Measurements from ENCODE around the gene DDX56. TPM values are rescaled to one million over a fixed set of nuclear protein-coding genes. Genes with fewer than 3 reads are reported as not detected.

DDX56 gene
- total and polyA plus RNA-seq, 7 donors, result 38.1 to 85.8 (median 56.3) TPM

GRCh38 chr7:44522315-44522714 is 51.4 kb downstream of the DDX56 start:
- peaks cover 16% of the 10 kb centered on the region for H3K9me3 ChIP-seq
- H3K4me1 ChIP-seq, result no peaks in the 10 kb centered on the region
- no peak overlapping the region for H3K4me3 ChIP-seq
- no peak for TF ChIP-seq CTCF (IDR thresholded peaks at IDR 0.05)
- no peak overlapping the region for H3K27ac ChIP-seq
- DNase-seq (no peak), ATAC-seq (no peak)
- intact Hi-C loops (cut with DNase I), result no loop called here
- H3K27me3 ChIP-seq (ENCODE audit: insufficient read depth in 3 of 3, low read length in 2 of 3), result no peaks in the 10 kb centered on the region
- H3K36me3 ChIP-seq (ENCODE audit: insufficient read depth in 1 of 2, low read depth in 1 of 2), result no peaks in the 10 kb centered on the region
- 84 to 91% (median 86%) methylated on average over 3 of the region's 3 CpGs for WGBS, 3 donors

- H3K9me3 ChIP-seq, result peaks cover 11% of the 10 kb centered on the region
- no peak for TF ChIP-seq CTCF (IDR thresholded peaks at IDR 0.05)
- no peaks in the 10 kb centered on the region for H3K36me3 ChIP-seq (ENCODE audit: insufficient read depth in 1 of 2, low read depth in 1 of 2)
- ATAC-seq (no peak), DNase-seq (no peak)
- H3K4me1 ChIP-seq, result no peaks in the 10 kb centered on the region
- H3K27ac ChIP-seq, result no peak overlapping the region
- no peak overlapping the region for H3K4me3 ChIP-seq
- intact Hi-C loops (cut with DNase I), result no loop called here
- no peaks in the 10 kb centered on the region for H3K27me3 ChIP-seq (ENCODE audit: insufficient read depth in 3 of 3, low read length in 2 of 3)
- WGBS, 3 donors, result 83 to 87% (median 85%) methylated on average over 15 of the region's 15 CpGs
Observed at GRCh38 chr7:44521347-44522095, 52.2 kb downstream of the DDX56 start.

DNA sequence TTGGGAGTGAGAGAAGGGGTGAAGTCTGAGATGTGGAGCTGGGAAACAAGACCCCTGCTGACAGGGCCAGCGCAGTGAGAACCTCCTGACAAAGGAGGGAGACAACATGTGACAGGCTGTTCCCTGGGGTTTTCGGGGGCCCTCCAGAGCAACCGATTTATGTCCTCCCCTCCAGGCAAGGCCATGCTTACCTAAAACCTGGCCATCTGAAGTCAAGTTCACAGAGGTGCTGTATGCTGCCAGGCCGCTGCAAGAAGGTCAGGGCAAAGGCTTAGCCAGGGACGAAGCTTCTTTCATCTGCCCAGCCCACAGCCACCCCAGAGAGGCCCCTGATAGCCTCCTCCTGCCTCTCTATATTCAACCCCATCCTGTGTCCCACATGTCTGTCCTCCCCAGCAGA is 53.1 kb downstream of the DDX56 start:
- Histone ChIP-seq H3K4me1 (no peaks in the 10 kb centered on the region), H3K27me3 (ENCODE audit: insufficient read depth in 3 of 3, low read length in 2 of 3) (no peaks in the 10 kb centered on the region), H3K36me3 (ENCODE audit: insufficient read depth in 1 of 2, low read depth in 1 of 2) (no peaks in the 10 kb centered on the region), H3K27ac (no peak overlapping the region), H3K9me3 (peaks cover 5% of the 10 kb centered on the region), H3K4me3 (no peak overlapping the region)
- no peak for ATAC-seq
- 84 to 91% (median 89%) methylated on average over 5 of the region's 5 CpGs for WGBS, 3 donors
- intact Hi-C loops (cut with DNase I), result no loop called here
- no peak for DNase-seq
- no peak for TF ChIP-seq CTCF (IDR thresholded peaks at IDR 0.05)

GRCh38 chr7:44519546-44519945 is 54.2 kb downstream of the DDX56 start:
- Histone ChIP-seq H3K36me3 (ENCODE audit: insufficient read depth in 1 of 2, low read depth in 1 of 2) (no peaks in the 10 kb centered on the region), H3K9me3 (no peaks in the 10 kb centered on the region), H3K4me1 (no peaks in the 10 kb centered on the region), H3K4me3 (no peak overlapping the region), H3K27me3 (ENCODE audit: insufficient read depth in 3 of 3, low read length in 2 of 3) (no peaks in the 10 kb centered on the region), H3K27ac (no peak overlapping the region)
- WGBS, 3 donors, result 62 to 70% (median 64%) methylated on average over 7 of the region's 7 CpGs
- intact Hi-C loops (cut with DNase I), result no loop called here
- TF ChIP-seq CTCF (IDR thresholded peaks at IDR 0.05), result no peak
- DNase-seq (no peak), ATAC-seq (peak in 1 of 4 donors; percentile 44)

DNA sequence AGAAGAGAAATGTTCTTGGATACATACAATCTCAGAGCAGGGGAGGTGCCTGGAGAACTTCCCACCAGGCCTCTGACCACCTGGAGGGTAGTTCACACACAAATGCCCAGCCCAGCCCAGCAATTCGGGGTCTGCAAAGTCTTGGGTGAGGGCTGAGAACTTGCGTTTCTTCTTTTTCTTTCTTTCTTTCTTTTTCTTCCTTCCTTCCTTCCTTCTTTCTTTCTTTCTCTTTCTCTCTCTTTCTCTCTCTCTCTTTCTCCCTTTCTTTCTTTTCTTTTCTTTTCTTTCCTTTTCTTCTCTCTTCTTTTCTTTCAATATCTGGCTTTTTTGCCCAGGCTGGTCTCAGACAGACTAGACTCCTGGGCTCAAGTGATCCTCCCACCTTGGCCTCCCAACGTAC is 54.9 kb downstream of the DDX56 start:
- 70 to 83% (median 75%) methylated on average over 3 of the region's 3 CpGs for WGBS, 3 donors
- DNase-seq, result no peak
- no peaks in the 10 kb centered on the region for H3K27me3 ChIP-seq (ENCODE audit: insufficient read depth in 3 of 3, low read length in 2 of 3)
- intact Hi-C loops (cut with DNase I), result no loop called here
- H3K9me3 ChIP-seq, result no peaks in the 10 kb centered on the region
- no peak overlapping the region for H3K27ac ChIP-seq
- ATAC-seq, result no peak
- no peak overlapping the region for H3K4me3 ChIP-seq
- no peak for TF ChIP-seq CTCF (IDR thresholded peaks at IDR 0.05)
- no peaks in the 10 kb centered on the region for H3K4me1 ChIP-seq
- no peaks in the 10 kb centered on the region for H3K36me3 ChIP-seq (ENCODE audit: insufficient read depth in 1 of 2, low read depth in 1 of 2)

Data from psoas muscle (tissue), 8 donors.